Brain microvascular endothelial cell (primary cell): Measurements from ENCODE around the gene ITGA3.

Experiments used
- DNase-seq: peaks from one replicate; pipeline ENCODE4 v3.0.0-alpha.2; 2020
- H3K27ac ChIP-seq: fragments of 250-450 bp; sonication (Bioruptor Pico); 2 replicates; pipeline ENCODE4 v1.5.1; 2020; ENCODE audit warnings: mild to moderate bottlenecking, moderate library complexity
- H3K27me3 ChIP-seq: fragments of 250-450 bp; sonication (Bioruptor Pico); replicated peaks from 2 replicates; pipeline ENCODE4 v1.5.1; 2020; ENCODE audit warnings: mild to moderate bottlenecking
- H3K36me3 ChIP-seq: fragments of 250-450 bp; sonication (Bioruptor Pico); replicated peaks from 2 replicates; pipeline ENCODE4 v1.5.1; 2020; ENCODE audit warnings: mild to moderate bottlenecking
- H3K4me3 ChIP-seq: 2 replicates; pipeline ENCODE4 v1.5.1; 2011; ENCODE audit warnings: low read depth, mild to moderate bottlenecking, control low read depth, low read length, moderate library complexity
- CTCF ChIP-seq: IDR thresholded peaks from 2 replicates; pipeline ENCODE4 v1.5.1; 2011; ENCODE audit warnings: low read depth, mild to moderate bottlenecking, moderate library complexity, low read length, control low read depth, inconsistent platforms; ENCODE audit errors: missing control alignments
- in situ Hi-C: cut with HindIII; loops from 2 replicates; pipeline ENCODE4 v1.10.0; 2017; ENCODE audit warnings: low sequenced_read_pairs, low pct_ligation_motif_present

ITGA3 gene

GRCh38 chr17:50047488-50048126 lies 8.3 kb upstream of the ITGA3 start:
- no peak for TF ChIP-seq CTCF
- peak; percentile 66 for DNase-seq
- Histone ChIP-seq H3K4me3 (no peak overlapping the region), H3K27me3 (no peaks in the 10 kb centered on the region), H3K36me3 (no peaks in the 10 kb centered on the region), H3K27ac (peak overlapping the region; percentile 25)
- in situ Hi-C loops: no loop called here

GRCh38 chr17:50048146-50048720 lies 7.7 kb upstream of the ITGA3 start:
- TF ChIP-seq CTCF: no peak
- H3K4me3 ChIP-seq: no peak overlapping the region
- H3K36me3 ChIP-seq: no peaks in the 10 kb centered on the region
- in situ Hi-C loops: no loop called here
- no peak for DNase-seq
- no peaks in the 10 kb centered on the region for H3K27me3 ChIP-seq
- H3K27ac ChIP-seq: peak overlapping the region; percentile 5

DNA sequence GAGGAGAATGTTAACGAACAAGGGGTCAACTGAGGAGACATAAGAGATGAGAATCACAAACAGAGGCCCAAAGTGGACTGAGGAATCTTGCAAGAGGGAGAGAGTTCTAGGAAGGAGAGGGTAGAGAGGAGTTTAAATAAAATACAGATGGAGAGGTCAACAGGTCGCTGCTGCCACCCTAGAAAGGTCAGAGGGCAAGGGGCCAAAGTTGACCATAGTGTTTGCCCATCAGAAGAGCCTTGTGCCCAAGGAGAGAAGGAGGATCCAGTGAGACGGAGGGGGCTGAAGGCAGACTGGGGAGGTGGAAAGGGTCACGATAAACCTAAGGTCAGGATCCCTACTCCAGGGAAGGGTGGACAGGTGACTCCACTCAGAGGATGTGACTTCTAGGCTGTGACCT lies 6.9 kb upstream of the ITGA3 start:
- no peak overlapping the region for H3K4me3 ChIP-seq
- no peaks in the 10 kb centered on the region for H3K36me3 ChIP-seq
- no peaks in the 10 kb centered on the region for H3K27me3 ChIP-seq
- no peak overlapping the region for H3K27ac ChIP-seq
- in situ Hi-C loops: no loop called here
- no peak for TF ChIP-seq CTCF
- no peak for DNase-seq

- no peaks in the 10 kb centered on the region for H3K27me3 ChIP-seq
- H3K27ac ChIP-seq: no peak overlapping the region
- no peak for TF ChIP-seq CTCF
- H3K4me3 ChIP-seq: no peak overlapping the region
- no peaks in the 10 kb centered on the region for H3K36me3 ChIP-seq
- no peak for DNase-seq
- in situ Hi-C loops: no loop called here
Observed at GRCh38 chr17:50049636-50050035, 6.3 kb upstream of the ITGA3 start.

- in situ Hi-C loops: no loop called here
- Histone ChIP-seq H3K27me3 (no peaks in the 10 kb centered on the region), H3K4me3 (no peak overlapping the region), H3K36me3 (no peaks in the 10 kb centered on the region), H3K27ac (no peak overlapping the region)
- no peak for DNase-seq
- TF ChIP-seq CTCF: no peak
Observed at GRCh38 chr17:50050431-50051032, 5.4 kb upstream of the ITGA3 start.
